GM04503 (cell line): ENCODE data around the gene CLEC3A.
"Not testable (repeated sequence)": the region's sequence is repeated elsewhere in the genome, so short reads cannot be mapped to it uniquely, and the experiment has no call there.

ENCODE experiments used
- DNase-seq: peaks from one replicate; pipeline ENCODE4 v3.0.0-alpha.2; 2012; ENCODE audit warnings: low read depth

The CLEC3A gene

DNA sequence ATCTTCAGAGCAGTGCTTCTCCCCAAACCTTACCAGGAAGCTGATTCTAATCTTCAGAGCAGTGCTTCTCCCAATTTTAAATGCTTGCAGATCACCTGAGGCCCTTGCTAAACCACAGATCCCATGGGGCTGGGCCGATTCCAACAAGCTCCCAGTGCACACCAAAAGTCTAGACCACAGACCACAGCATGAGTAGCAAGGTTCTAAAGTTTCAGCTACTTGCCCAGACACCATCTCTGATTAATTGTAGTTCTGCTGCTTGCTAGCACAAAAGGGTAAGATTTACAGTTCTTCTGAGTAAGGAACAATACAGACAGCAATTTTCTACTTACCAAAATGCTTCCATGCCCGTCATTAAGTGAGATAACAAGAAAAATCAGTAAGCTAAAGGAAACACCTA, 12.2 kb downstream of the CLEC3A start:
- no peak for DNase-seq

DNA sequence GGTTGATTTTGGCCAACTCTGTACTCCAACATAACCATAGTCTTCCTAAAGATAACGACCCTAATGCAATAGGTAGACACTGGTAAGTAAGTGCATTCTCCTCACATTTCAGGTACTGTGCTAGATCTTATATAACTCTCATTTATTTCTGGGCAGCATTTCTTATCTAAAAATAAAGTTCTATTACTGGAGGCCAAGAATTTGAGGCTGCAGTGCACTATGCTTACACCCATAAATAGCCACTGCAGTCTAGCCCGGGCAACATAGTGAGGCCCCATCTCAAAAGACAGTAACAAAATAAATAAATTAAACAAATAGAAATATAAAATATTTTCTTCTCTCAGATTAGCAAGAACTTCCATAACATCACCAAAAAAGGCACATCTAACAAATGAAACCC, 12.7 kb downstream of the CLEC3A start:
- no peak for DNase-seq

DNA sequence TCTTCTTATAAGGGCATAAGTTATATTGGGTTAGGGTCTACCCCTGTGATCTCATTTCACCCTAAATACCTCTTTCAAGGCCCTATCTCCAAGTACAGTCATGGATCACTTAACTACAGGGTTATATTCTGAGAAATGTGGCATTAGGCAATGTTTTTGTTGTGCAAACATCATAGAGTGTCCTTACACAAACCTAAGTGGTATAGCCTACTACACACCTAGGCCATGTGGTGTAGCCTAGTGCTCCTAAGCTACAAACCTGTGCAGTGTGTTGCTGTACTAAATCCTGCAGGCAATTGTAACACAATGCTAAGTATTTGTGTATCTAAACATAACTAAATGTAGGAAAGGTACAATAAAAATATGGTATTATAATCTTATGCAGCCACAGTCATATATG, 18.0 kb downstream of the CLEC3A start:
- no peak for DNase-seq

DNA sequence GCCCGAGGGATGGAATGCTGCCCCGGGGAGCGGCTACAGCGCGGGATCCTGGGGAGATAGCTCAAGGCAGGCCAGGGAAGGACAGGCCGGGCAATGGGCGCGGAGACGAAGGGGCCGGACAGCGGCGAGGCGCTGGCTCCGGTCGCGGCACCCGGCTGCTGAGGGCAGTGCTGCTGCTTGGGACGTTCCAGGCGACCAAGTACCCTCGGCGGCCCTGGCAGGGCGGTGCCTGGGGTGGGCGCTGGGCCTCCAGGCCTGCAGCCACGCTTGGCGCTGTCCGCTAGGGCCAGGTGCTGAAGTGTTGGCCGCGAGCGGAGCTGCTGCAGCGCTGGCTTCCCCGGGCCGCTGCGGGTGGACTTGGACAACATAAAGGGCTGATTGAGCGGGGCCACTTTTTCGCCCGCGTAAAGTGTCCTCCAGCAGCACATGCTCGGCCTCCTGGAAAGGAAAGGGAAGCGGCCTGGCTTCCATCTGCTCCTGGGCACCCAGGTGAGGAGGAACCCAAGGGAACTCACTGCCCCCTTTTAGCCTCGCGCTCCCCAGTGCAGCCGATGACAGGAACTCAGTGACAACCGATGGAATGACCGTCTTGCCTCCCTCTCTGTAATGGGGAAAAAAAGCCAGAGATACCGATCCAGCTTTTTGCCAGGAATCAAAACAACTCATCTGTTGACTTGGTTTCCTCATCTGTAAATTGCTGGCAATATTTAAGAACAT, 23.7 kb downstream of the CLEC3A start:
- no peak for DNase-seq

DNA sequence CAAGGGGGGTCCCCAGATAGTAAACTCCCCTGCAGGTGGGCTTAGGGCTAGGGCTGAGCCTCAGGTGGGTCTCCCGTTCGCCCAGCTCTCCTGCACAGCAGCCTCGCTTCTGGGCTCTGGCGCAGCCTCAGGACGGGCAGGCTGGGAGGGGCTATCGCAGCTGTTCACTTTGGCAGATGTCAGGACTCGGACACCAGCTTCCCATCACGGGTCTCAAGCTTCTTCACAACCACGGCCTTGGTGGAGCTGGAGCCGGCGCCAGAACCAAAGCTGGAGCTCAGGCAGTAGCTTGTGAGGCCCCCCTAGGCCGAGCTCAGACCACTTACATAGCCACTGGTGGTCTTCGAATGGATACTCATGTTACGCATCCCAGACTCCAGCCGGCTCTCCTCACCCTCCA, 26.0 kb downstream of the CLEC3A start:
- DNase-seq = no peak

DNA sequence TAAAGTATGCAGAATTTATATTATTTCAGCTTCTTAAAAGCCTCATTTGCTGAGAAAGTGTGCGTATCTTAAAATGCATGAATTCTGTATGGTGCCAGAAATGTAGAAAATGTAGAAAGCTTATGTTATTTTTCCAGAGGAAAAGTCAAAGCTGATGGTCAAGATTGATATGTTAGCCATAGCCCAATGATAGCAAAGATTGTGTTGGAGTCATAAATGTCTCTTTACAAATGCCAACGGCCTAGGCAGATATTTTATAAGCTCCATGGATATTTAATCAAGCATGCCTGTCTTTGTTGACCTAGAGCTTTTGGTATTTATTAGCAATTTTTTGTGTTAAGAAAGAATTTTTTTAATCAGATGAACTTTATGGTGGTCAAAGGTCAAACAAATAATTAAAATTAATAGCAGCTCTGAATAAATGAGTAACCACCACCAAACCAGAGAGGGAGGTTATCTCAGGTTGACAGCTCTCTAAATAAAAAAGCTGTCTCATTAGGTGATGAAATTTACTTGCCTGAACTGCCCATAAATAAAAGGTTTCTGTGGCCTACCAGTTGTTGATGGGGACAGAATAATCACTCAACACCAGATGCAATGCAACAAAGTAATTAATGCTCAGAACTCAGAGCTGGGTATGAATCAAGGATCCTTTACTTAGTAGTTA, 28.5 kb downstream of the CLEC3A start:
- no peak for DNase-seq

DNA sequence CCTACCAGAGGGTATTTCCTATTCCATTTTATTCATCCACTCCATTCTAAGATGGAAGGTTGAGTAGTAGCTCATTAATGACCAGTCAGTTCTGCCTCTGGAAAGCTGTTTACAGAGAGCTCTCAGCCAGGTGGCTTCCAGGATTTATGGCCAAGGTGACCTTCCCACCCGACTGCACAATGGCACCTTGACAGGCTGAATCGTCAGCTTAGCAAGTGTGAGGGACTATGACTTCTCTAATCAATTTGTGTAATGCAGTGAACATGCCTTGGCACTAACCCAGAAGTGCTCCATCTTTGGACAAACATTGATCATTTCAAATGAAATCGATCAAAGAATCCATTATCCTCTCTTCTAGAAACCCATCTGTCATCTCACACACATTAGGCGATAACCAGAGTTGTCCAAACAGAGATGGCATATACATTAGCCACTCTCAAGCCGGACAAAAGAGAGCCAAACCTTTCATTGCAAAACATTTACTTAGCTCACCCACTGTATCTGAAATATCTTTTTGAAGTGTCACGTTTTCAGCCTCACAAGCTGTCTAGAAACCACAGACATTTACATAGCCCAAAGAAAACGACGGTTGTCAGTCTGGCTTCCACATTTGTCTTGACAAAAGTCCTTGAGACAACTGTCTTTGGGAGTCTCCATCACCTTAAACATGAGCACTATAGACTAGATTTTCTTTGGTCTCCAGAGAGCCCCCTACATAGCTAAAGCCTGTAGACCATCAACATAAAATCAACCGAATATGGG, 35.6 kb downstream of the CLEC3A start:
- no peak for DNase-seq

DNA sequence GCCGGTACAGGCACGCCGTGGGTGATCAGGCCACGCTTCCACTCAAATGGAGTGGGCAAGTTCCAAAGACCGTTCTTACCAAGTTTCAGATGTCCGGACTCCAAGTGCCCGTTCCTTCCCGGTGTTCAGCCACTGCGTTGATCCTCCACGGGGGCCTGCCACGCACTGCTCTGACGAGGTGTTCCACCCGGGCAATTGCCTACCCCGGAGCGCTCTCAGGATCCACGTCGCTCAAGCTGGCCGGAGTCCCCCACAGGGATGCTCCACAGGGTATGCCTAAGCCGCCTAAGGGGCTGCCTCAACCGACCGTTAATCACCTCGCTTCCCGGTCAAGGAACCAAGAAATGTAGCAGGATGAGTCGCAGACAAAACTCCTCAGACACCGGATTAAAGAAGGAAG, 37.5 kb downstream of the CLEC3A start:
- DNase-seq = not testable (repeated sequence)

DNA sequence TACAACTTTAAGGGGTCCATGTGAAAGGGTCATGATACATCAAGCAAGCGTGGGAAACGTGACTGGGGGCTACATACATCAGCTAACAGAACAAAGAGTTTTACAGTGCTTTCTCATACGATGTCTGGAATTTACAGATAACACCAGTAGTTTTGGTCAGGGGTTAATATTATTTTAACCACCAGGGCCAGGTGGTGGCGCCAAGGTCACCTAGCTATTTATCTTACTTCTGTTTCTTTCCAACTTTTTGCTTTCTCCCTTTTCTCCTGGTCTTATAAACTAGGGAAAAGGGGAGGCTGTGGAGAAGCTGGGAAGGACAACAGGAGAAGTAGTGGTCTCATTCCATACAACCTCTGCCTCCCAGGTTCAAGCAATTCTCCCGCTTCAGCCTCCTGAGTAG, 37.9 kb downstream of the CLEC3A start:
- DNase-seq = no peak

DNA sequence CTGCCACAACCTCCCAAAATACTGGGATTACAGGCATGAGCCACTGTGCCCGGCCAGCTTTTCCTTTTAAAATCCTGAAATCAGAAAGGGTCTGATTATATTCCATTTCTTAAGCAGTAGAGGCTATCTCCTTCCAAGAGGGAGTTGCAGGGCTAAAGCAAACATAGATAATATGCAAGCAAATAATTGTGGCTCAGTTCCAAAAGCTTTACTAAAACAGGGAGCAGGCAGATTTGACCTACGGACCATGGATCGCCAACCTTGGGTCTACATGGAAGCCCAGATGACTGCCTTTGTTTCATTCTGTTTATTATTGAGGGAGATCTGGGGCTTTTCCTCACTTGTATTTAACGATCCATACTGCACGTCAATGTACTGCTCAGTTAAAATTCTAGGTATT, 38.5 kb downstream of the CLEC3A start:
- no peak for DNase-seq

DNA sequence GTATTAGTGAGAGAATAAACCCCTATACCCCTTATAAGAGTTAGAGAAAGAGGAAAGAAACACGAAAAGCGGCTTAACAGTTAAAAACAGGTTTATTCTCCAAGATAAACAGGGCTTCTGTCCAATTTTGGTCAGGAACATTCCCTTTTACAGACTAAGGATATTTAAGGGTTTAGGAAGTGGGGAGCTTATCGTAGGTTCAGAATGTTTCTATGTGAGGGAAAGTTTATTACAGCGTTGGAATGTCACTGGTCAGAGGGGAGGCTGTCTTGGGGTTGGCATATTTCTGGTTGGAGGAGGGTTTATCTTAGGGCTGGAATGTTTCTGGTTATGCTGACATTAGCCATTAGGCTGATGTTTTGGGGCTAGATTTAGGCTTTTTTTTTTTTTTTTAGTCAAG, 43.0 kb downstream of the CLEC3A start:
- no peak for DNase-seq

DNA sequence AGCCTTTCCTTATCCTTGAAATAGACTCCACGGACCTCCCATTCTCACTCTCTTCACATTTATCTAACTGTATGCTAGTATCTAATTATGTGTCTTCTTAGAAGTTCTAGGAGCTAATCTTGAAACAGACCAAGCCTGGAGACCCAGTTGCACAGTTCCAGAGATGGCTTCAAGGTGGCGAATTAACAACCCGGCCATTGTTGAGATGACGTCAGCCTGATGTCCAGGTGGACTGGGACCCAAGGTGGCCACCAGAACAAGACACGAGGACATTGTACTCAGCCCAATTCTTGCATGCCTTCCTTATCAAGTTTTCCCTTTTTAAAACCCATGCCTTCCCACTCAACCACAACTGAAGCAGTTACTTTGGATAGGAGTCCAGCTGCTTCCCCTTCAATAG, 47.6 kb downstream of the CLEC3A start:
- no peak for DNase-seq

DNA sequence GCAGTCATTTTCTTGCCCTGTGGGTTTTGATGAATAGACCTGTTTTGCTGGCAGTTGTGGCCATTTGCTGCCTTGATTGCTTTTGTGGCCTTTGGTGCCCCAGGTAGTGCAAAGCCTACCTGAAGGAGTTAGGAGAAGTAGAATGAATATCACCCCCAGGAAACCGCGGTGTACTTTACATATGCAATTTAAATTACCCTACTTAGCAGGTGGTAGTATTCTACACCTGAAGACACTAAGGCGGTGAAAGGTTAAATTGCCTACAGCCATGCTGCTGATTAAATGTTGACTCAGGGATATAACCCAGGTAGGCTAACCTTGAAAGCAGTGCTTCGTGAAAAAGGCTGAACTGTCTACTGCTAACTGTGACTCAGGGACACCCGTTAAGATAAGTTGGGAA, 49.9 kb downstream of the CLEC3A start:
- no peak for DNase-seq

DNA sequence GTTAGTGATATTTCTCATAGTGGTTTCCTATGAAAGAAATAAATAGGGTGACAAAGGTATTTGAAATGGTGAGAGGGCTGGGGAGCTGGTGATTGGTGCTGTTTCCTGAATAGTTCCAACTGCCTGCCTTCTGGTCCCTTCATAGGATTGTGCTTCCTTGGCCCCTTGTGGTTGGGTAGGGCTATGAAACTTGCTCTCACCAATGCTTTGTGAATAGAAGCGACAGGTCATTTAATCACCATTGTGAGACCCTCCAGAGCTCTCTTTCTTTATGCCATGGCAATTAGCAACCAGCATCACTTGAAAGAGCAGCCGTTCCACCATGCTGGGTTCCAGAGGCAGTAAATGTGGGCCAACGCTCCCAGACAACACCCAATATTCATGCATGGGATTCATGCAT, 53.5 kb downstream of the CLEC3A start:
- no peak for DNase-seq

DNA sequence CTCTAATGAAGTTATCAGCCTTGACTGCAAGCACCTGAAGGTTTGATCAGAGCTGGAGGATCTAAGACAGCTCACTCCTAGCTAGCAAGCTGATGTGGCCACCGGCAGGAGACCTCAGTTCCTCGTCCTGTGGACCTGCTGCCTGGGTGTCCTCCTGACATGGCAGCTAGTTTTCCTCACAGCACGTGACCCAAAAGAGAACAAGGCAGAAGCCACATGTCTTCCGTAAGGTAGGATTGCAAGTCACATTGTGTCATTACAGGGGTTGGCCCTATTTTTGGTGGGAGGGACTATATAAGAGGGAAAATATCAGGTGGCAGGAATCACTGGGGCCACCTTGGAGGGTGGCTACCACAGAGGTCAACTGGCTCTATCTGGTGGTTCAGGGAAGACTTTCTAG, 59.0 kb downstream of the CLEC3A start:
- DNase-seq = no peak
